HepG2 (cell line): ENCODE data around the gene SLC2A11. TPM values are rescaled to one million over a fixed set of nuclear protein-coding genes. Genes with fewer than 3 reads are reported as not detected.

Source experiments
- CCDC6 ChIP-seq: sonication (generic); formaldehyde crosslinking; IDR thresholded peaks from 2 replicates; pipeline ENCODE4 v1.8.1; 2022; ENCODE audit warnings: mild to moderate bottlenecking, missing genetic modification reagents, moderate library complexity
- CREBL2 ChIP-seq: sonication (generic); formaldehyde crosslinking; IDR thresholded peaks from 2 replicates; pipeline ENCODE4 v1.8.1; 2023; ENCODE audit warnings: missing genetic modification reagents, mild to moderate bottlenecking, borderline replicate concordance
- IKZF5 ChIP-seq: IDR thresholded peaks from 2 replicates; pipeline ENCODE4 v1.6.1; 2018; ENCODE audit warnings: missing genetic modification reagents, mild to moderate bottlenecking, missing compliant biosample characterization
- MLLT10 ChIP-seq: sonication (generic); formaldehyde crosslinking; IDR thresholded peaks from 2 replicates; pipeline ENCODE4 v1.4.0; 2020; ENCODE audit warnings: missing genetic modification reagents
- NFIB ChIP-seq: sonication (generic); formaldehyde crosslinking; IDR thresholded peaks from 2 replicates; pipeline ENCODE4 v1.9.0; 2021; ENCODE audit warnings: missing genetic modification reagents, mild to moderate bottlenecking, borderline replicate concordance
- NR3C1 ChIP-seq: sonication (generic); formaldehyde crosslinking; IDR thresholded peaks from 2 replicates; pipeline ENCODE4 v1.4.0; 2020; ENCODE audit warnings: missing genetic modification reagents
- RNF2 ChIP-seq: fragments of 450-650 bp; conservative IDR thresholded peaks from 2 replicates; pipeline ENCODE4 v1.6.1; 2016; ENCODE audit warnings: low read depth
- THAP11 ChIP-seq: IDR thresholded peaks from 2 replicates; pipeline ENCODE4 v1.6.1; 2016; ENCODE audit warnings: missing biosample characterization, missing genetic modification reagents
- TRAFD1 ChIP-seq: sonication (generic); formaldehyde crosslinking; IDR thresholded peaks from 2 replicates; pipeline ENCODE4 v1.5.1; 2020; ENCODE audit warnings: missing genetic modification reagents, mild to moderate bottlenecking, borderline replicate concordance
- ZBTB20 ChIP-seq: sonication (generic); formaldehyde crosslinking; IDR thresholded peaks from 2 replicates; pipeline ENCODE4 v1.8.1; 2023; ENCODE audit warnings: missing genetic modification reagents, low read depth, mild to moderate bottlenecking, borderline replicate concordance
- ZBTB3 ChIP-seq: sonication (generic); formaldehyde crosslinking; IDR thresholded peaks from 2 replicates; pipeline ENCODE4 v1.4.0; 2020; ENCODE audit warnings: low read depth, mild to moderate bottlenecking, moderate library complexity, missing genetic modification reagents, borderline replicate concordance
- ZNF136 ChIP-seq: sonication (generic); formaldehyde crosslinking; IDR thresholded peaks from 2 replicates; pipeline ENCODE4 v1.8.1; 2022; ENCODE audit warnings: low read depth, mild to moderate bottlenecking, moderate library complexity, missing genetic modification reagents
- ZNF138 ChIP-seq: sonication (generic); formaldehyde crosslinking; IDR thresholded peaks from 2 replicates; pipeline ENCODE4 v1.5.0; 2020; ENCODE audit warnings: mild to moderate bottlenecking, low read depth, missing genetic modification reagents
- ZNF317 ChIP-seq: sonication (generic); formaldehyde crosslinking; IDR thresholded peaks from 2 replicates; pipeline ENCODE4 v1.5.0; 2020; ENCODE audit warnings: mild to moderate bottlenecking, missing genetic modification reagents
- ZNF367 ChIP-seq: sonication (generic); formaldehyde crosslinking; IDR thresholded peaks from 2 replicates; pipeline ENCODE4 v1.4.0; 2020; ENCODE audit warnings: missing genetic modification reagents, borderline replicate concordance
- ZNF530 ChIP-seq: sonication (generic); formaldehyde crosslinking; IDR thresholded peaks from 2 replicates; pipeline ENCODE4 v1.5.0; 2020; ENCODE audit warnings: low read depth, mild to moderate bottlenecking, missing genetic modification reagents
- ZNF619 ChIP-seq: sonication (generic); formaldehyde crosslinking; IDR thresholded peaks from 2 replicates; pipeline ENCODE4 v1.4.0; 2020; ENCODE audit warnings: mild to moderate bottlenecking, missing genetic modification reagents
- ZNF83 ChIP-seq: sonication (generic); formaldehyde crosslinking; IDR thresholded peaks from 2 replicates; pipeline ENCODE4 v1.4.0; 2020; ENCODE audit warnings: missing genetic modification reagents, mild to moderate bottlenecking, borderline replicate concordance
- polyA plus RNA-seq, 8 experiments: library from polyadenylated mRNA; depleted of rRNA in 3 of 8; stranded (reverse) in 7 of 8; unstranded in 1 of 8; fragments of >200 nt; fragmentation: Illumina TruSeq in 4 of 8; extraction: Trizol in 4 of 8; gene quantifications; 2 replicates each; pipeline versions ENCODE4 v1.2.1 to v1.2.3, GENCODE V29; 2011 to 2016; ENCODE audit warnings: low read depth in 4 of 8, missing spikeins in 1 of 8, mixed read lengths in 1 of 8; ENCODE audit not compliant: insufficient read depth in 1 of 8
- total RNA-seq, 5 experiments: library from RNA; depleted of rRNA; stranded (reverse); fragments of >200 nt; fragmentation: Illumina TruSeq; extraction: Trizol; gene quantifications; 2 replicates each; pipeline ENCODE4 v1.2.3, GENCODE V29; 2016; ENCODE audit warnings: low read depth in 1 of 5
- TF ChIP-seq, protein P1 (sequence below): sonication (generic); formaldehyde crosslinking; IDR thresholded peaks from 2 replicates; pipeline ENCODE4 v1.5.0; 2020; ENCODE audit warnings: mild to moderate bottlenecking, missing genetic modification reagents
- TF ChIP-seq, protein P2 (sequence below): IDR thresholded peaks from 2 replicates; pipeline ENCODE4 v1.6.1; 2016
- TF ChIP-seq, protein P3 (sequence below): sonication (generic); formaldehyde crosslinking; IDR thresholded peaks from 2 replicates; pipeline ENCODE4 v1.4.0; 2020; ENCODE audit warnings: mild to moderate bottlenecking, missing genetic modification reagents

Gene SLC2A11
- total and polyA plus RNA-seq, 2 of the 13 experiments (the other 11 are each of a cell fraction or from before 2014, with no cell fraction given) = 15.2 to 15.4 TPM

DNA sequence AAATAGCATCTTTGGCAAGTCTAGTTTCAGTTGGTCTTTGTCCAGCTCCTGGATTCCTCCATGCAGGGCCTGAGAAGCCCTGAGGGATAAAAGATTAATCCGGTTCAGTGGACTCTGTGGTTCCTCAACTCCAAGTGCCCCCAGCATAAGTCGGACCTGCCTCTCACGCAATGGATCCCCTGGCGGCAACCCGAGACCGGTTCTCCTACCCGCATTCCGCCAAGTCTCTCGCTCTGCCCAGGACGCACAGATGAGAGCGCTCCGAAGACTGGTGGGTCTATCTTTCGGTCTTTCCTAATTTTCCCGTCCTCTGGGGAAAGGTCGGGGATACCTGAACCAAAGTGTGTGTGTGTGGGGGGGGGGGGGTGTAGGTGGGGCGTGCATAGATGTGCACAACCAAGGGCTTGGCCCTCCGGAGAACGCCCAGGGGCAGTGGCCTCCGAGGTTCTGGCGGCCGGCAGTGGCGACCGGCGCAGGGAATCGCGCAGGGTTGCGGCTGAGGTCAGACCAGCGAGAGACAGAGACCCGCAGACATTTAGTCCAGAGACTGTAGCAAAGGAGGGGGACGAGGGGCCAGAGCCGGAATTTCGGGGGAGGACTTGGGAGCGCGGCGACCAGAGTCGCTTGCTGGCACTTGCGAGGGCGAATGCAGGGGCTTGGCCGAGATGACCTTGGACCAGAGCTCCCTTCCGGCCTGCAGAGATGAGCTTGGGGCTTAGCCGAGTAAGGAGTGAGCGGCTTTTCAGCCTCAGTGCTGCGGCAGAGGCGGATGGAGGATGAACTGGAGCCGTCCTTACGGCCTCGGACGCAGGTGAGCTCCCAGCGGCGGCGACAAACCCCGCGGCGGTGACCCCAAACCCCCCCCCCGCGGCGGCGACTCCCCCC, 712 bp upstream of the SLC2A11 start (continued):
- no peak for TF ChIP-seq CREBL2 (CRISPR knock-in tag)
- no peak for TF ChIP-seq THAP11 (CRISPR knock-in tag)
- TF ChIP-seq ZBTB20 (CRISPR knock-in tag) = no peak
- TF ChIP-seq ZNF530 (CRISPR knock-in tag) = no peak
- no peak for TF ChIP-seq TRAFD1 (CRISPR knock-in tag)
- 0 out of 2 replicates have a peak, but pooled peaks have one; percentile 27 for TF ChIP-seq ZNF619 (CRISPR knock-in tag)
- TF ChIP-seq, protein P1, sequence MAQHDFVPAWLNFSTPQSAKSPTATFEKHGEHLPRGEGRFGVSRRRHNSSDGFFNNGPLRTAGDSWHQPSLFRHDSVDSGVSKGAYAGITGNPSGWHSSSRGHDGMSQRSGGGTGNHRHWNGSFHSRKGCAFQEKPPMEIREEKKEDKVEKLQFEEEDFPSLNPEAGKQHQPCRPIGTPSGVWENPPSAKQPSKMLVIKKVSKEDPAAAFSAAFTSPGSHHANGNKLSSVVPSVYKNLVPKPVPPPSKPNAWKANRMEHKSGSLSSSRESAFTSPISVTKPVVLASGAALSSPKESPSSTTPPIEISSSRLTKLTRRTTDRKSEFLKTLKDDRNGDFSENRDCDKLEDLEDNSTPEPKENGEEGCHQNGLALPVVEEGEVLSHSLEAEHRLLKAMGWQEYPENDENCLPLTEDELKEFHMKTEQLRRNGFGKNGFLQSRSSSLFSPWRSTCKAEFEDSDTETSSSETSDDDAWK = no peak
- no peak for TF ChIP-seq RNF2
- no peak for TF ChIP-seq ZNF367 (CRISPR knock-in tag)
- TF ChIP-seq CCDC6 (CRISPR knock-in tag) = no peak
- TF ChIP-seq ZNF136 (CRISPR knock-in tag) = no peak
- no peak for TF ChIP-seq NFIB (CRISPR knock-in tag)
- TF ChIP-seq IKZF5 (CRISPR knock-in tag) = 0 out of 2 replicates have a peak, but pooled peaks have one; percentile 12
- TF ChIP-seq ZNF83 (CRISPR knock-in tag) = no peak
- TF ChIP-seq NR3C1 (CRISPR knock-in tag) = no peak
- TF ChIP-seq ZNF138 = 0 out of 2 replicates have a peak, but pooled peaks have one; percentile 47
- no peak for TF ChIP-seq MLLT10 (CRISPR knock-in tag)
- no peak for TF ChIP-seq ZBTB3
- TF ChIP-seq, protein P2, sequence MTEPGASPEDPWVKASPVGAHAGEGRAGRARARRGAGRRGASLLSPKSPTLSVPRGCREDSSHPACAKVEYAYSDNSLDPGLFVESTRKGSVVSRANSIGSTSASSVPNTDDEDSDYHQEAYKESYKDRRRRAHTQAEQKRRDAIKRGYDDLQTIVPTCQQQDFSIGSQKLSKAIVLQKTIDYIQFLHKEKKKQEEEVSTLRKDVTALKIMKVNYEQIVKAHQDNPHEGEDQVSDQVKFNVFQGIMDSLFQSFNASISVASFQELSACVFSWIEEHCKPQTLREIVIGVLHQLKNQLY (CRISPR knock-in tag) = no peak
- TF ChIP-seq ZNF317 (CRISPR knock-in tag) = no peak
- TF ChIP-seq, protein P3, sequence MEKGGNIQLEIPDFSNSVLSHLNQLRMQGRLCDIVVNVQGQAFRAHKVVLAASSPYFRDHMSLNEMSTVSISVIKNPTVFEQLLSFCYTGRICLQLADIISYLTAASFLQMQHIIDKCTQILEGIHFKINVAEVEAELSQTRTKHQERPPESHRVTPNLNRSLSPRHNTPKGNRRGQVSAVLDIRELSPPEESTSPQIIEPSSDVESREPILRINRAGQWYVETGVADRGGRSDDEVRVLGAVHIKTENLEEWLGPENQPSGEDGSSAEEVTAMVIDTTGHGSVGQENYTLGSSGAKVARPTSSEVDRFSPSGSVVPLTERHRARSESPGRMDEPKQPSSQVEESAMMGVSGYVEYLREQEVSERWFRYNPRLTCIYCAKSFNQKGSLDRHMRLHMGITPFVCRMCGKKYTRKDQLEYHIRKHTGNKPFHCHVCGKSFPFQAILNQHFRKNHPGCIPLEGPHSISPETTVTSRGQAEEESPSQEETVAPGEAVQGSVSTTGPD = no peak
